ENCODE data around the gene CCDC117.
"Not testable (repeated sequence)": the region's sequence is repeated elsewhere in the genome, so short reads cannot be mapped to it uniquely, and the experiment has no call there.

CCDC117 gene

GRCh38 chr22:28750471-28750881 is 22.0 kb upstream of the CCDC117 start:
- Histone ChIP-seq H3K4me1 (ENCODE audit: insufficient read depth, low read length, poor library complexity, severe bottlenecking) (peaks cover 10% of the 10 kb centered on the region), H3K36me3 (ENCODE audit: insufficient read depth, low read length) (peaks cover 4% of the 10 kb centered on the region; the same call in 1 of the 2 replicates), H3K79me2 (ENCODE audit: insufficient read depth, low read length) (no peaks in the 10 kb centered on the region), H3K9me3 (ENCODE audit: insufficient read depth, low read depth, low read length) (no peaks in the 10 kb centered on the region), H3K9me2 (replicated peaks; ENCODE audit: low read depth, low read length) (no peaks in the 10 kb centered on the region), H3K27me3 (ENCODE audit: insufficient read depth, low read length, poor library complexity, severe bottlenecking) (no peaks in the 10 kb centered on the region), H4K20me1 (ENCODE audit: insufficient read depth, low read length, poor library complexity, severe bottlenecking) (no peaks in the 10 kb centered on the region), H3K4me3 (ENCODE audit: low read length, poor library complexity, severe bottlenecking) (no peak overlapping the region), H3F3A (ENCODE audit: low read depth) (no peaks in the 10 kb centered on the region), H3K4me2 (ENCODE audit: low read depth, low read length, poor library complexity, severe bottlenecking) (no peak overlapping the region), H2AFZ (ENCODE audit: low read length) (no peak overlapping the region), H3K9ac (ENCODE audit: low read depth, low read length, poor library complexity, severe bottlenecking) (no peak overlapping the region)
- TF ChIP-seq EZH2phosphoT487 (IDR thresholded peaks at IDR 0.05; ENCODE audit: borderline replicate concordance), result no peak
- TF ChIP-seq, protein P1, sequence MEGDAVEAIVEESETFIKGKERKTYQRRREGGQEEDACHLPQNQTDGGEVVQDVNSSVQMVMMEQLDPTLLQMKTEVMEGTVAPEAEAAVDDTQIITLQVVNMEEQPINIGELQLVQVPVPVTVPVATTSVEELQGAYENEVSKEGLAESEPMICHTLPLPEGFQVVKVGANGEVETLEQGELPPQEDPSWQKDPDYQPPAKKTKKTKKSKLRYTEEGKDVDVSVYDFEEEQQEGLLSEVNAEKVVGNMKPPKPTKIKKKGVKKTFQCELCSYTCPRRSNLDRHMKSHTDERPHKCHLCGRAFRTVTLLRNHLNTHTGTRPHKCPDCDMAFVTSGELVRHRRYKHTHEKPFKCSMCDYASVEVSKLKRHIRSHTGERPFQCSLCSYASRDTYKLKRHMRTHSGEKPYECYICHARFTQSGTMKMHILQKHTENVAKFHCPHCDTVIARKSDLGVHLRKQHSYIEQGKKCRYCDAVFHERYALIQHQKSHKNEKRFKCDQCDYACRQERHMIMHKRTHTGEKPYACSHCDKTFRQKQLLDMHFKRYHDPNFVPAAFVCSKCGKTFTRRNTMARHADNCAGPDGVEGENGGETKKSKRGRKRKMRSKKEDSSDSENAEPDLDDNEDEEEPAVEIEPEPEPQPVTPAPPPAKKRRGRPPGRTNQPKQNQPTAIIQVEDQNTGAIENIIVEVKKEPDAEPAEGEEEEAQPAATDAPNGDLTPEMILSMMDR (conservative IDR thresholded peaks at IDR 0.05; ENCODE audit: low read length), result no peak

- not testable (repeated sequence) for H3K4me1 ChIP-seq (ENCODE audit: insufficient read depth, low read length, poor library complexity, severe bottlenecking); H3K9ac ChIP-seq (ENCODE audit: low read depth, low read length, poor library complexity, severe bottlenecking)
Measured at GRCh38 chr22:28754512-28754911, 18.0 kb upstream of the CCDC117 start.

GRCh38 chr22:28759861-28760560 is 12.5 kb upstream of the CCDC117 start:
- peak overlapping the region; percentile 32 for H3K4me2 ChIP-seq (ENCODE audit: low read depth, low read length, poor library complexity, severe bottlenecking)
- H3K9me2 ChIP-seq (replicated peaks; ENCODE audit: low read depth, low read length), result no peaks in the 10 kb centered on the region
- H3K4me1 ChIP-seq (ENCODE audit: insufficient read depth, low read length, poor library complexity, severe bottlenecking), result peaks cover 6% of the 10 kb centered on the region
- H3F3A ChIP-seq (ENCODE audit: low read depth), result no peaks in the 10 kb centered on the region
- H4K20me1 ChIP-seq (ENCODE audit: insufficient read depth, low read length, poor library complexity, severe bottlenecking), result no peaks in the 10 kb centered on the region
- H3K9ac ChIP-seq (ENCODE audit: low read depth, low read length, poor library complexity, severe bottlenecking), result no peak overlapping the region
- no peaks in the 10 kb centered on the region for H3K9me3 ChIP-seq (ENCODE audit: insufficient read depth, low read depth, low read length)
- no peak overlapping the region for H2AFZ ChIP-seq (ENCODE audit: low read length)
- no peak overlapping the region for H3K4me3 ChIP-seq (ENCODE audit: low read length, poor library complexity, severe bottlenecking)
- no peaks in the 10 kb centered on the region for H3K79me2 ChIP-seq (ENCODE audit: insufficient read depth, low read length)
- H3K36me3 ChIP-seq (ENCODE audit: insufficient read depth, low read length), result no peaks in the 10 kb centered on the region
- TF ChIP-seq EZH2phosphoT487 (IDR thresholded peaks at IDR 0.05; ENCODE audit: borderline replicate concordance), result no peak
- TF ChIP-seq, protein P1 (conservative IDR thresholded peaks at IDR 0.05; ENCODE audit: low read length), result no peak
- no peaks in the 10 kb centered on the region for H3K27me3 ChIP-seq (ENCODE audit: insufficient read depth, low read length, poor library complexity, severe bottlenecking)

More at GRCh38 chr22:28754512-28754911, 18.0 kb upstream of the CCDC117 start:
- H3K4me3 ChIP-seq (ENCODE audit: low read length, poor library complexity, severe bottlenecking); H3K79me2 ChIP-seq (ENCODE audit: insufficient read depth, low read length); H3K27me3 ChIP-seq (ENCODE audit: insufficient read depth, low read length, poor library complexity, severe bottlenecking); H3K4me2 ChIP-seq (ENCODE audit: low read depth, low read length, poor library complexity, severe bottlenecking); H3K36me3 ChIP-seq (ENCODE audit: insufficient read depth, low read length); H4K20me1 ChIP-seq (ENCODE audit: insufficient read depth, low read length, poor library complexity, severe bottlenecking); H3F3A ChIP-seq (ENCODE audit: low read depth); H3K9me2 ChIP-seq (replicated peaks; ENCODE audit: low read depth, low read length); H3K9me3 ChIP-seq (ENCODE audit: insufficient read depth, low read depth, low read length); H2AFZ ChIP-seq (ENCODE audit: low read length): not testable (repeated sequence)

- H3K36me3 ChIP-seq (ENCODE audit: insufficient read depth, low read length), result no peaks in the 10 kb centered on the region
- no peaks in the 10 kb centered on the region for H3K27me3 ChIP-seq (ENCODE audit: insufficient read depth, low read length, poor library complexity, severe bottlenecking)
- H3K4me1 ChIP-seq (ENCODE audit: insufficient read depth, low read length, poor library complexity, severe bottlenecking), result peaks cover 6% of the 10 kb centered on the region
- TF ChIP-seq EZH2phosphoT487 (IDR thresholded peaks at IDR 0.05; ENCODE audit: borderline replicate concordance), result no peak
- TF ChIP-seq, protein P1 (conservative IDR thresholded peaks at IDR 0.05; ENCODE audit: low read length), result no peak
- no peak overlapping the region for H3K4me3 ChIP-seq (ENCODE audit: low read length, poor library complexity, severe bottlenecking)
- H3K9me2 ChIP-seq (replicated peaks; ENCODE audit: low read depth, low read length), result no peaks in the 10 kb centered on the region
- no peaks in the 10 kb centered on the region for H3K79me2 ChIP-seq (ENCODE audit: insufficient read depth, low read length)
- no peak overlapping the region for H3K4me2 ChIP-seq (ENCODE audit: low read depth, low read length, poor library complexity, severe bottlenecking)
- H3K9me3 ChIP-seq (ENCODE audit: insufficient read depth, low read depth, low read length), result no peaks in the 10 kb centered on the region
- no peak overlapping the region for H3K9ac ChIP-seq (ENCODE audit: low read depth, low read length, poor library complexity, severe bottlenecking)
- no peaks in the 10 kb centered on the region for H4K20me1 ChIP-seq (ENCODE audit: insufficient read depth, low read length, poor library complexity, severe bottlenecking)
- H2AFZ ChIP-seq (ENCODE audit: low read length), result no peak overlapping the region
- H3F3A ChIP-seq (ENCODE audit: low read depth), result no peaks in the 10 kb centered on the region
Measured at GRCh38 chr22:28761449-28761755, 11.1 kb upstream of the CCDC117 start.

- not testable (repeated sequence) for H3F3A ChIP-seq (ENCODE audit: low read depth)
Measured at GRCh38 chr22:28762000-28762399, 10.5 kb upstream of the CCDC117 start.

More at GRCh38 chr22:28762000-28762399, 10.5 kb upstream of the CCDC117 start:
- not testable (repeated sequence) for H3K9ac ChIP-seq (ENCODE audit: low read depth, low read length, poor library complexity, severe bottlenecking); H3K4me1 ChIP-seq (ENCODE audit: insufficient read depth, low read length, poor library complexity, severe bottlenecking); H3K9me3 ChIP-seq (ENCODE audit: insufficient read depth, low read depth, low read length); H4K20me1 ChIP-seq (ENCODE audit: insufficient read depth, low read length, poor library complexity, severe bottlenecking); H3K9me2 ChIP-seq (replicated peaks; ENCODE audit: low read depth, low read length); H3K4me3 ChIP-seq (ENCODE audit: low read length, poor library complexity, severe bottlenecking); H3K27me3 ChIP-seq (ENCODE audit: insufficient read depth, low read length, poor library complexity, severe bottlenecking); H3K4me2 ChIP-seq (ENCODE audit: low read depth, low read length, poor library complexity, severe bottlenecking); H3K36me3 ChIP-seq (ENCODE audit: insufficient read depth, low read length); H3K79me2 ChIP-seq (ENCODE audit: insufficient read depth, low read length); H2AFZ ChIP-seq (ENCODE audit: low read length)
